Erythroblast (primary cell): Measurements from ENCODE around the gene PBX1.

Experiments used
- GATA1 ChIP-seq: IDR thresholded peaks from 2 replicates; pipeline ENCODE4 v1.6.1; 2011; ENCODE audit warnings: low read depth, mild to moderate bottlenecking, control low read depth, low read length, moderate library complexity
- POLR2A ChIP-seq: IDR thresholded peaks from 2 replicates; pipeline ENCODE4 v1.6.1; 2011; ENCODE audit warnings: mild to moderate bottlenecking, low read length

DNA sequence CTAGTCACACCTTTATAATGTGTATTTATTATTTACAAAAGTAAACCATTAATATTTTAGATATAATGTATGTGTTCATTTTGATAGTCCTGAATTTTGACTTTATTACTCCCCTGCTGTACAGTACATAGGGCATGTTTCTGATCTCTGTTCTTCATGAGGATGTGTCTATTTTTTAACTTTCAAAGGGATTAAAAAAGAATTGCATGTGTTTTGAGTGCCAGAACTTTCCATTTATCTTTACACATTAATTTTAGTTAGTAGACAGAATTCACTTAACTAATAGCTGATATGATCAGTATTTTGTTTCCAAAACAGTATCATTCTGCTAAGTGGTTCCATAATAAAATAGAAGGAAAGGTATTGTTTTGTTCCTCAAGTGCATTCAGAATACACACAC lies 3.1 kb downstream of the PBX1 start:
- TF ChIP-seq POLR2A (no peak), GATA1 (no peak)
